GM19468 (cell line): ENCODE data around the gene UBN1.
"Not testable (repeated sequence)": the region's sequence is repeated elsewhere in the genome, so short reads cannot be mapped to it uniquely, and the experiment has no call there.

ENCODE experiments used
- ATAC-seq: cut with Tn5 transposase; IDR thresholded peaks from one replicate; pipeline ENCODE4 v1.9.1; 2021; ENCODE audit warnings: mild to moderate bottlenecking, moderate library complexity, moderate number of reproducible peaks; ENCODE audit not compliant: unreplicated experiment; ENCODE audit errors: extremely low read depth

UBN1 gene

DNA sequence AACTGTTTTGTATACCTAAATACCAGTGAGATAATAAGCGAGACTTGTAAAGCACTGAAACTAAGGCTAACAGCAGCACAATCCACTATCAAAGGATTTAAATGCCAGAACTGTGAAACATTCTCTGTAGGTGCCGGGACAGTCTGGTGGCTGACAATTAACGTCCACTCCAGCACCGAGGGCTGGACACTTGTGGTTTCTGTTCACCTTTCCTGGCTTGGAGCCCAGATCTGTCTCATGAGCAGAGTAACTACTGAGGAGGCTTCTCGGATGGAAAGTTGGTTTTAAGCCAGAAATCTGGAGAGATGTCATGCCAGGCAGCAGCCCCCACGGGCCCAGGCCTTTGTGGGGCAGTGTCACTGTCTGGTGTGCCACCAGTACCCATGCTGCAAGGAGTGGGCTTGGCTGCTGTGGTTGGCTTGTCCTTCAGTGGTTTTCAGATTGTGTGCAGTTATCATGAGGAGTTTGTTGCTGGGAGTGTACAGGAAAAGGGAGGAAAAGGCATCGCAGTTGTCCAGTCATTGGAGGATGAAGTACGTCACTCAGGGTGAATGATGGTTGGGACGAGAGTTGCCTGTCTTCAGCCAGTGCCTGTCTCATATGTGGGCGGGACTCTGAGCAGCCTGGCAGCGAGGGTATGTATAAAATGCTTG lies 35.5 kb downstream of the UBN1 start:
- no peak for ATAC-seq

DNA sequence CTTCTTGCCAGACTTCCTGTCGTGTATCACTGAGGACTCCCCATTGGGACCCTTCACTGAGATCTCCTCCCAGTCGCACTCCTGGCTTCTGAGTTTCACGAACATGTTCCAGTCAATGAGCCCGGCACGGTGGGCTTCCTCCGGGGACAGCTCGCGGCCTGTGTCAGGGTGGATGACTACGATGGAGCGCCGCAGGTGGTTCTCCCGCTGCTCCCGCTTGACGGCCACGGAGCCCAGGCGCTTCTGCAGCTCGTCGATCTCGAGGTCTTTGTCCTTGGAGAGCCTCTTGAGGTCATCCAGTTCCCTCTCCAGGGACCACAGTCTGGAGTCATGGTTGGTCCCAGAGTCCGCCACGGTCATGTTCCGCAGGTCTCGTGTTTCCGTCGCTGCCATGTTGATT lies 36.2 kb downstream of the UBN1 start:
- no peak for ATAC-seq

DNA sequence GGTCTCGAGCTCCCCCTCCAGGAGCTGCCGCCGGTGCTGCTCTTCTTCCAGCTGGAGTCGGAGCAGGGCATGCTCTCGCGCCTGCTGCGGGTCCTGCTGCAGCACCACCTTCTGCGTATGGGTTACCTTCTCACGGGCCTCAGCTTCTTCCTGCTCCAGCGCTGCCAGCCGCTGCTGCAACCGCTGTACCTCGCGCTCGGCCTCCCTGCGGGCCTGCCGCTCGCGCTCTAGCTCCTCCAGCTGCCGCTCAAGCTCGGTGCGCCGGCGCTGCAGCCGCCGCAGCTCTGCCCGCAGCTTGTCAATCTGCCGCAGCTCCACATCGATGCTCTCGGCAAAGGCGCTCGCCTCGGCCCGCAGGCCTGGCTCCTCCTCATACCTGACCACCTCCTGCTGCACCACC lies 36.9 kb downstream of the UBN1 start:
- ATAC-seq, result no peak

DNA sequence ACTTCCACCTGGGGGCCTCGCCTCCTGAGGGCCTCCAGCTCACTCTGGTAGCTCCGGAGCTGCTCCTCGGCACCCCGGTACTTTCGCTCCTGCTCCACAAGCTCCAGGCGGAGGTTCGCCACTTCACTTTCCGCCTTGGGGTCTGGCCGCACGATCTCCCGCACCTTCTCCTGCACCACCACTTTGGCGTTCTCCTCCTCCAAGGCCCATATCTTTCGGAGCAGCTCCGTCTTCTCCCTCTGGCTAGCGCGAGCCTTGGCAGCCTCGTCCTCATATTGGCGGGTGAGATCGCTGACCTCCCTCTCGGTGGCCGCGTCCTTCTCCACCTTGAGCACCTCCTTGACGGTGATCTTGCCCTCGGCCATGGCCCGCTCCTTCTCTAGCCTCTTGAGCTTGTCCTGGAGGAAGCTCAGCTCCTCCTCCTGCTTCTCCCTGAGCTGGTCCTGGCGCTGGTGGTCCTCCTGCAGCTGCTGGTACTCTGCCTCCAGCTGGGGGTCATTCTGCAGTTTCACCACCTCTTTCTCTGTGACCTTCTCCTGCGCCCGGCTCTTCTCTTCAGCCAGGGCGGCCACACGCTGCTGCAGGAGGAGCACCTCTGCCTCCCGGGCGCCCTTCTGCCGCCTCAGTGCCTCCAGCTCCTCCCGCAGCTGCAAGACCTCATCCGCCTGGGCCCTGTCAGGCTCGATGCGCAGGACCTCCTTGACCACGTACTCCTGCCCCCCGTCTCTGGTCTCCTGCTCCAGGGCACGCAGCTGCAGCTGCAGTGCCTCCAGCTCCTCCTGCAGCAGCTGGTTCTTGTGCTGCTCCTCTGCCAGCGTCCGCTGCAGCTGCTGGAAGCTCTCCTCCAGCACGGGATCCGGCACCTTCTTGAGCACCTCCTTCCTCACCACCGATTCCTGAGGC lies 37.9 kb downstream of the UBN1 start:
- ATAC-seq, result no peak

DNA sequence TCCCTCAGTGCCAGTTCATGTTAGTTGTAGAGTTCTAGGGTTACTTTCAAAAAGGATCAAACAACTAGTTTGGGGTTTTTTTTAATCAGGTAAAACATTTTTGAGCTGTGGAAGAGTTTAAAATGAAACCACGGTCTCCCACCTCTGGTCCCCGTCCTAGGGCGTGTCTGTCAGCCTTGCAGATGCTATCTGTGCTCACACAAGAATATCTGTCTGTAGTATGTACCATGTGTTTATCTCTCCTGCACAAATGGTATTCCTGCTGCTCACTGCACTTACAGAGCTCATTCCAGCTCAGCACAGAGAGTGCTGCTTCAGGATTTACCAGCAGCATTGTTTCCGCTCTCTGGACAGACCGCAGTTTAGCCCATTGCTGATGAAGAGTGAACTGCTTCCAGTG lies 38.9 kb downstream of the UBN1 start:
- ATAC-seq, result no peak

DNA sequence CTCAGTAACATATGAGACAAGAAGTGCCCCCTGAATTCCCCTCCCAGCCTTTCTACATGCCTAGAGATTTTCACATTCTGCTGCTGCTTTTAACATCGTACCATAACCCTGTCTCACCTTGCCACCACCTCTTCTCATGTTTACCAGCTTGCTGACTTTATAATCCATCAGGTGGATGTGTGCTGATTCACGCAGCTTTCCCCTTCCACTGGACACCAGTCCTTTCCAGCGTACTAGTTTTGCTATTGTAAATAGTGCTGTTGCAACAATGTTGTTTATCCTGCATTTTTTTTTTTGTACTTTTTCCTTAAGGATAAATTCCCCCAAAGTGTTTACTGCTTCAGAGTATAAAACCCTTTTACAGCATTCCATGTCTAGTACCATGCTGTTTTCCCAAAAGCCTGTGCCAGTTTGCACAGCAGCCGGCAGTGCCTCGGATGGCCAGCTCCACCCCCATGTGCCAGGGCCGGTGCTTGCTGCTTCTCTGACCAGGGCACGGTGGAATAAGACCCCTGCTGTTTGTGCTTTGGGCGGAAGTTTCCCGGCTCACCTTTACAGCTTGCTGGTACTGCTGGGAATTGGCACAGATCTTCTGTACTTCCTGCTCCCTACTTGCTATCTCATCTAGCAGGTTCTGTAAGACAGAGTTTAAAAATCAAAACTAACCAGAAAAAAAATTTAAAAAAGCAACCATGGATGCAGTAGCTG lies 41.3 kb downstream of the UBN1 start:
- no peak for ATAC-seq

DNA sequence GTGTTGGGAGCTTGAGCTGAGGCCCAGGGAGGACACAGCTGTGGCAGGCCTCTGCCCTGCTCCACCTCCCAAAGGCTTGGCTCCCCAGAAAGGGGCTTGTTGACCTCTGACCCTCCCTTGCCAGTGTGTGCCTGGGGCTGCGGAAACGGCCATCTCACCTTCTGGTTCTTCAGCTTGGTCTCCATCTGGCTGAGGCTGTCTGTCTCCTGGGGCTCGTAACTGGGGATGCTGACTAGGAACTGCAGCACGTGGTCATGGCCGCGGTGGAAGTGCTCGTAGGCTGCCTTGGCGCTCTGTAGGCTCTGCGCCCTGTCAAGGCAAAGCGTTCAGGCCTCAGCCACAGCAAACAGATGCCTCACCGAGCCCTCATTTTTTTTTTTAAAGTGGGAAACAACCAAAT lies 42.7 kb downstream of the UBN1 start:
- no peak for ATAC-seq

DNA sequence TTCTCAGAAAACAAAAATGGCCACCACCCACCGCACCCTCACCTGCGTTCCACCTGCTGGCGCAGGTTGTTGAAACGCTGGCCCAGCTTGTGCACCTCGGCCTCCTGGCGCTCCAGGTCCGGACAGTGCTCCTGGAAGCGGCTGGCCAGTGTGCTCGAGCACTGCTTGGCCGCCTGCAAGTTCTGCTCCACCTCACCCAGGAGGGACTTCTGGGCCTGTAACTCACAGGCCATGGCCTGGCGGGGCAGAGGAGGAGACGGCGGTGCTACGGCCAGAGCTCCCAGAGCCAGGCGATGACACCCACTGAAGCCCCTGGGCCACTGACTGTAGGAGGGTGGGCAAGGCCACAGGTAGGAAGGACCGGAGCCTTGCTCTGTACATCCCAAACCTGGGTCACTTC lies 43.4 kb downstream of the UBN1 start:
- ATAC-seq, result no peak

DNA sequence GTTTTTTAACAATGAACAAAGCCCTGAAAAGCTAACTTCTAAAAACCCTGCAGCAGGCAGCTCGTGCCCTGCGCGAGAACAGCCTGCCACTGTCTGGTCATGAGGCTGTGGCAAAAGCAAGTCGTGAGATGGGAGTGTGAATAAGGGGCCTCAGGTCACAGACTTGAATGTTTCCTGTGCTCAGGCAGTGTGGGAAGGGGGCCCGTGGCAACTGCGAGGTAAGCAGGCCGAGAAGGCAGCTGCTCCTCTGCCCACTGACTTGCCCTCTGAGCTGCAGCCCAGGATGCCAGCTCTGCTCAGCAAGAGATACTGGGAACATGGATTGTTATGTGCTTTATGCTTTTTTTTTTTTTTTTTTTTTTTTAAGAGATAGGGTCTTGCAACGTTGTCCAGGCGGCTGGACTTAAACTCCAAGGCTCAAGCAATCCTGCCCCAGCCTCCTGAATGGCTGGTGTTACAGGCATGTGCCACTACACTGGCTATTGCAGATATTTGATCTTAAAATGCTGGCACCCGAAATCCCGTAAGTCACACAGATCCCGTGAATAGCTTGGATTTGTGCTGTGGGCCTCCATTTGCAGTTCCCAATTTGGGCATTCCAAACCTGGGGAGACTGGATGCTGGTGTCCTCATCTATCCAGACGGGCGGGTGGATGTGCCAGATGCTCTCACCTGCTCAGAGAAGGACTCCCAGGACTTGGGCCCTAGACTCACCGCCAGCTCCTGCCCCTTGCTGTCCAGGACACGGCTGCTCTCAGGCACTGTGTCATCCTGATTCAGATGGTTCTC lies 44.0 kb downstream of the UBN1 start:
- no peak for ATAC-seq

DNA sequence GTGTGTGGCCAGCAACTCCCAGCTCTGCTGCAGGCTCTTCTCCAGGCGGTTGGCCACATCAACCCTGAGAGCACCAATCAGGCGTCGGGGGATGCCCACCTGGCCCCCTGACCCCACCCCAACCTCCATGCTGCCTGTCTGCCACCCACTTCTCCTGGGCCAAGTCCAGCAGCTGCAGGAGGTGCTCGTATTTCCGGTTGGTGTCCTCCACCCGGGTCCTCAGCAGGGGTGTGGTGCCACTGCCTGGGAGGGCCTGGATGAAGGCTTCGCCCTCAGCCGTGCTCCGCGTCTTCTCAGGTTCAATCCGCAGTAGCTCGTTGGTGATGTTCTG lies 44.6 kb downstream of the UBN1 start:
- ATAC-seq, result no peak

DNA sequence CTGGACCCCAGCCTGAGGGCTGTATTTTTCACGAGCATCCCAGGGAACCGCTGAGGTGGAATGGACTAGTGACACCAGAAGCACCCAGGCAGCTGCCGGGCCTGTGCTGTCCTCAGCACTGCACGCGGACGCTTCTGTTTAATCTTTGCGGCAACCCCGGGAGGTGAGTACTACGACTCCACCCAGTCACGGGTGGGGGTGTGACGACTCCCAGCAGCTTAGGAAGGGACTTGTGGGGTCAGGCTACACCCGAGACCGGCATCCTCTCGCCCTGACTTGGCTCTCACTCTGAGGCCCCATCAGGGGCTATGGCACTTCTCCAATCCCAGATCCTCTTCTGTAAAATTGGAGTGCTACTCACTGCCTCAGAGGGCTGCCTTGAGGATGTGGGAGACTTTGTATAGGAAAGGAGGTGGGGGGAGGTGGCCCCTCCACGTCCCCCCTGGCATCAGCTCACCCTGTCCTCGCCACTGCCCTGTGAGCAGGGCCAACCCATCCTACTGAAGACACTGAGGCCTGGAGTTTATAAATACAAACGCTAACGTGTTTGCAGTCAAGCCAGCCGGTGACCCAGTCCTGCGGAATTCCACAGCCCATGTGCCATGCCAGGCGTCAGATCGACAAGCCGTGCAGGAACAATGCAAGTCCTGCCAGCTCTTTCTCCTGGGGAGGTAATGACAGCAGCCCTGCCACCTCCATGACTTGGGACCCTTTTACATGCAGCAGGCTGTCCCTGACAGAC lies 45.3 kb downstream of the UBN1 start:
- ATAC-seq, result no peak

DNA sequence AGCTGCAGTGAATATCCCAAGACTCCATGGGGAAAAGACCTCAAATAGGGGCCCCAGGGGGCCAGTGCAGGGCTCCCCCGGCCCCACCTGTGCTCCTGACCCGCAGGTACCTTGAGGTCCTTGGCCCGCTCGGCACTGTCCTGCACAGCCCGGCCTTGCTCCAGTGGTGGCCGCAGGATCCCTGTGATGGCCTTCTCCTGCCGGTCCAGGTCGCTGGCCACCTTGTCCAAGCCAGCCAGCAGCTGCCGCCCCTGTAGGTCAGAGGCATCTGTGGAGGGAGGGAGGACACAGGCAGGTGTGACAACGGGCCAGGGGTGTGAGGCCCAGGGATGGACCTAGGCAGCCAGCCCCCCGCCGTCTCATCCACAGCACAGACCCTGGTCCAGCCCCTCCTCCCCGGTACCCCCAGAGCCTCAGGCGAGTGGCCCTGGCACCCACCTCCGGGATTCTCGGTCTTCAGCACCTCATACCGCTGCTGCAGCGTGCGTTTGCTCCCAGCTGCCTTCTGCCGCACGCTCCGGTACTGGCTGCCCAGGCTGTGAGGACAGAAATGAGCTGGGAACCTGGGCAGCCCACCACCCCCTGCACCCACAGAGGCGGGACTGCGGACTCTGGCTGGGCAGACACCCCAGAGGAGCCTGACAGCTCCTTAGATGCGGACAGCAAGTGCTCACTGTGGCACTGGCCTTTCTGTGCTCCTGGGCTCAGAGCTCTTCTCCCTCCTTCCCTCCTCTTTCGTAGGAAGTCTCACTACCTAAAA lies 46.0 kb downstream of the UBN1 start:
- ATAC-seq, result no peak

DNA sequence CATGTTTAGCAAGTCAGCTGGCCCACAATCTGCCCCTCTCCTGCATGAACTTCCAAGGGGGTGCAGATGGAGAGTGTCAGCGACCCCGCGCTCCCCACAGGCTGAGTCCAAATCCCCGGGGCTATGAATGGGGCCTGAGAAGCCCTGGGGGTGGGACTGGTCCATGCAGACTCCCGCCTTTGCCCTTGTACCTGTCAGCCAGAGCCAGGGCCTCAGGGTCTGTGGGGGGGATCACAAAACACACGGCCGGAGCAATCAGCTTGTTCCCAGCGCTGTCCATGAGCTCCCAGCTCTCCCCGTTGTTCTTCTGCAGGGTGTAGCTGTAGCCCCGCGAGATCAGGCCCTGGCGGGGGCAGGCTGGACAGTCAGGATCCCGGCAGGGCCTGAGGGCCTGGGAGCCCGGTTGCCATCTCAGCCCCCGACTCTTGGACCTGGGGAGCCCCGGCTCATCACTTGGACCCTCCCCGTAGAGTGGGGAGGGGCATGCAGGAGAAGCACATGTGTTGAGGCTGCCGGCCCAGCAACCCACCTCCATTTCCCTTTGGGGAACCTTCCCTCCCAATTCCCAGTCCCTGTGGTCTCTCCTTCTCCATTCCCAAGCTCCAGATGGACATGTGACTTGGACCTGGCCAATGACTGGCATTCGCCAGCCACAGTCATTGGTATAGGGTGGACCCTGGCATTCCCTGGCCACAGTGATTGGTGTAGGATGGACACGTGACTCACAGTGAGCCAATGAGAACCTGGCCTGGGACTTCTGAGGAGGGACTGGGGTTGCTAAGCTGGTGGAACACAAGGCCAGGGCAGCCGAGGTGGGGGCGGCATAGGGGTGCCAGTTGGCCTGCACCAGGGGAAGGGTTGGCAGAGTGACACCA lies 47.2 kb downstream of the UBN1 start:
- no peak for ATAC-seq

DNA sequence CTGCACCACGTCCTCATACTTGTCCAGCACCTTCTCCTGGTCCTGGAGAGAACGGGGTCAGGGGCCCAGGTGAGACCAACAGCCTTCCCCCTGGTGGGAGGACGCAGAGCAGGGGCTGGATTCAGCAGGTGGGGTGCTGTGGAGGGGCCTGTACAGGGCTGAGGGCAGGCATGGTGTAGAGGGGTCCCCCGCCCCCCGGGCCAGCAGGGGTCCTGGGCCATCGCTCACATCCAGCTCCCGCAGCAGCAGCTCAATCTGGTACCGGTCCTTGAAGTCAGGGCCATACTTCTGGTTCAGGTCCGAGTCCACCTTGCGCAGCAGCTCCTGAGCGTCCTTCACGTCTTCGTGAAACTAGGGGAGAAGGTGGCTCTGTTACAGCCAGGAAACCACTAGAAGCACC lies 48.1 kb downstream of the UBN1 start:
- no peak for ATAC-seq

DNA sequence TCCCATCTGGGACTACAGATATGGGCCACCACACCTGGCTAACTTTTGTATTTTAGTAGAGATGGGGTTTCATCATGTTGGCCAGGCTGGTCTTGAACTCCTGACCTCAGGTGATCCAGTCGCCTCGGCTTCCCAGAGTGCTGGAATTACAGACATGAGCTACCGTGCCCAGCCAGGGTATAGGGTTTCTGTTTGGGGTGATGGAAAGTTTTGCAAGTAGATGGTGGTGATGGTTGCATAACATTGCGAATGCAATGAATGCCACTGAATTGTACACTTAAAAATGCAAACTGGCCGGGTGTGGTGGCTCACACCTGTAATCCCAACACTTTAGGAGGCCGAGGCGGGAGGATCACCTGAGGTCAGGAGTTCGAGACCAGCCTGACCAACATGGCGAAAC lies 49.5 kb downstream of the UBN1 start:
- not testable (repeated sequence) for ATAC-seq

DNA sequence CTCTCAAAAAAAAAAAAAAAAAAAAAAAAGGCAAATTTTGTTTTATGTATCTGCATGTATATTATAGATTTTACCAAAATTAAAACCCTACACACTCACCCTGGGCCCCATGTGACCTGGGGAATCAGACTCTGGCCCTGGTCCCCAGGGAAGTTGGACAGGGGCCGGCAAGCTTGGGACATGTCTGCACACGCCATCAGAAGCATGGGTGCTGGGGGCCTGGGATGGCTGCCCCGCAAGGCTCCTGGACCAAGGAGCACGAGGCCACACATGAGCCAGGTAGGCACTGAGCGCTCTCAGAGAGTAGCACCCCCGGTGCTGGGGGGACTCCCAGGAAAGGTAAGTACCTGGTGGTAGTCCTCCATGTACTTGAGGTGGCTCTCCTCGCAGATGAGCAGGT lies 50.0 kb downstream of the UBN1 start:
- ATAC-seq, result no peak

DNA sequence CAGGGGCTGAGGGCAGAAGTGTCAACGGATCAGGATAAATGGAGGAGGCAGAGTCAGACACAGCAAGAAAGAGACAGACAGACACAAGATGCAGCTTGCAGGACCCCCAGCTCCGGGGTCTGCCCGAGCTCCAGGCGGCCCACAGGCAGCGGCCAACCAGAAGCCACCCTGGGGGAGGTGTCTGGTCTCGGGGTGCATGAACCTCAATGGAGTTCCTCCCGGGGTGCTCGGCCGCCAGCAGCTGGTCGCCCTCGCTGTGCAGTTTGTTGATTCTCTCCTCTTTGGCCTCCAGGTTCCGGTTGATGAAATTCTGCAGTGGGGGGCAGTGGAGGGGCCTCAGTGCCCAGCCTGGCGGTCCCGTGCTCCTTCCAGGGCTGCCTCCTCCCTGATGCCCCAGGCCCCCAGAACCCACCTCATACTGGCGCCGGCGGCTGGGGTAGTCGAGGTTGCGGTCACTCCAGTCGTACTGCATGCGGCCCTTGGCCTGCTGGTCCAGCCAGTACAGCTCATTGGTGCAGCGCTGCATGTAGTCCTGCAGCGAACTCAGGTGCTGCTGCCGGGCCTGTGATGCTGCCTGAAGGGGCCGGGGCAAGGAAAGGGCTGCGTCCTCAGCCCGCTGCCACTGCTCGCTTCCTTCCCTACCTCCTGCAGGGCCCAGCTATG lies 51.7 kb downstream of the UBN1 start:
- no peak for ATAC-seq

DNA sequence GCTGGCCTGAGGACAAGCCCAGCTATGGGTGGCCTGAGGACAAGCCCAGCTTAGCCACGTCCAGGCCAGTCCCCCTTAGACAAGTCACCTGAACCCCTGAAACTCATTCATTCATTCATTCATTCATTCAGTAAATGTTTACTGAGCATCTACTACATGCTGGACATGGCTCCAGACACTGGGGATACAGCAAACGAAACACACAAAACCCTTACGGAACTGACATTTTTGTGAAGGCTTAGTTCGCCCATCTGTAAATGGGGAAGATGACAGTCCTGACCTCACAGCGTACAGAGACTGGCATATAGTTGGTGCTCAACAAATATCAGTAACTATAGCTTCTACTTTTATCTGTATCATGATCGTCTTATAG lies 52.2 kb downstream of the UBN1 start:
- ATAC-seq, result no peak
